Smooth muscle cell (in vitro differentiated cells): ENCODE measurements around the gene NOSIP. TPM values are rescaled to one million over a fixed set of nuclear protein-coding genes. Genes with fewer than 3 reads are reported as not detected.

Experiments
- DNase-seq: peaks from one replicate; lab custom pipeline; 2025; ENCODE audit not compliant: unreplicated experiment; lab: John Stamatoyannopoulos, UW
- H2AFZ ChIP-seq: fragments of 200-600 bp; sonication (generic); 2 replicates; pipeline ENCODE4 v1.6.0; 2016; ENCODE audit warnings: antibody characterized with exemption, low read depth, mild to moderate bottlenecking
- H3F3A ChIP-seq: fragments of 200-600 bp; sonication (generic); 2 replicates; pipeline ENCODE4 v1.6.0; 2017; ENCODE audit warnings: antibody characterized with exemption, low read depth
- H3K27ac ChIP-seq: fragments of 200-600 bp; sonication (generic); 2 replicates; pipeline ENCODE4 v1.5.1; 2016; ENCODE audit warnings: low read depth, mild to moderate bottlenecking
- H3K27me3 ChIP-seq: fragments of 200-600 bp; sonication (generic); 2 replicates; pipeline ENCODE4 v1.6.1; 2016; ENCODE audit warnings: low read depth, mild to moderate bottlenecking
- H3K36me3 ChIP-seq: fragments of 200-600 bp; sonication (generic); 2 replicates; pipeline ENCODE4 v1.5.1; 2016; ENCODE audit warnings: low read depth
- H3K4me1 ChIP-seq: fragments of 200-600 bp; sonication (generic); 2 replicates; pipeline ENCODE4 v1.5.1; 2016; ENCODE audit warnings: low read depth
- H3K4me2 ChIP-seq: fragments of 200-600 bp; sonication (generic); 2 replicates; pipeline ENCODE4 v1.6.0; 2016; ENCODE audit warnings: mild to moderate bottlenecking
- H3K4me3 ChIP-seq: fragments of 200-600 bp; sonication (generic); 2 replicates; pipeline ENCODE4 v1.5.1; 2016; ENCODE audit warnings: mild to moderate bottlenecking
- H3K79me2 ChIP-seq: fragments of 200-600 bp; sonication (generic); 2 replicates; pipeline ENCODE4 v1.6.0; 2016; ENCODE audit warnings: low read depth, mild to moderate bottlenecking
- H3K9ac ChIP-seq: fragments of 200-600 bp; sonication (generic); 2 replicates; pipeline ENCODE4 v1.6.0; 2016; ENCODE audit warnings: low read depth
- H3K9me3 ChIP-seq: fragments of 200-600 bp; sonication (generic); replicated peaks from 2 replicates; pipeline ENCODE4 v1.5.1; 2016; ENCODE audit warnings: low read depth
- H4K20me1 ChIP-seq: fragments of 200-600 bp; sonication (generic); 2 replicates; pipeline ENCODE4 v1.6.0; 2016; ENCODE audit warnings: low read depth
- CTCF ChIP-seq: fragments of 200-600 bp; sonication (generic); IDR thresholded peaks from 2 replicates; pipeline ENCODE4 v1.5.1; 2017; ENCODE audit warnings: borderline replicate concordance, mild to moderate bottlenecking, antibody characterized with exemption; ENCODE audit not compliant: insufficient read depth, poor library complexity, severe bottlenecking
- WGBS: methylation state at CpG from one replicate; pipeline ENCODE4 v1.1.7; 2016; ENCODE audit warnings: low lambda C conversion rate; 5-methylcytosine and 5-hydroxymethylcytosine counted together
- polyA plus RNA-seq: library from polyadenylated mRNA; unstranded; fragments of >200 nt; fragmentation: Nextera tagmentation; extraction: Ambion mirVana; gene quantifications from 2 replicates; pipeline ENCODE4 v1.2.1, GENCODE V29; 2016
- total RNA-seq: library from RNA; depleted of rRNA; stranded (reverse); fragments of >200 nt; gene quantifications from 2 replicates; pipeline ENCODE4 v1.2.3, GENCODE V29; 2014

NOSIP gene
- total and polyA plus RNA-seq, 2 experiments from 2014 or later: 45.0 to 95.7 TPM

GRCh38 chr19:49594157-49594992 is 14.0 kb upstream of the NOSIP start:
- no peak for DNase-seq
- no peaks in the 10 kb centered on the region for H3K36me3 ChIP-seq
- no peaks in the 10 kb centered on the region for H3K27me3 ChIP-seq
- TF ChIP-seq CTCF: no peak
- H3K4me2 ChIP-seq: peak overlapping the region; percentile 95
- no peak overlapping the region for H3K27ac ChIP-seq
- no peak overlapping the region for H3K4me3 ChIP-seq
- peaks cover 47% of the 10 kb centered on the region for H4K20me1 ChIP-seq
- no peak overlapping the region for H3K9ac ChIP-seq
- no peak overlapping the region for H2AFZ ChIP-seq
- WGBS: 95% methylated on average over 23 of the region's 35 CpGs
- H3K9me3 ChIP-seq: no peaks in the 10 kb centered on the region
- H3F3A ChIP-seq: peaks cover 8% of the 10 kb centered on the region
- H3K79me2 ChIP-seq: peaks cover 43% of the 10 kb centered on the region
- no peaks in the 10 kb centered on the region for H3K4me1 ChIP-seq

GRCh38 chr19:49593233-49594113 is 13.1 kb upstream of the NOSIP start:
- H4K20me1 ChIP-seq: peaks cover 39% of the 10 kb centered on the region
- H3K27me3 ChIP-seq: no peaks in the 10 kb centered on the region
- H2AFZ ChIP-seq: no peak overlapping the region
- H3K4me3 ChIP-seq: peak overlapping the region; percentile 85
- peak overlapping the region; percentile 35 for H3K27ac ChIP-seq
- H3K9ac ChIP-seq: no peak overlapping the region
- H3K4me2 ChIP-seq: peak overlapping the region; percentile 95
- H3K79me2 ChIP-seq: peaks cover 34% of the 10 kb centered on the region
- no peaks in the 10 kb centered on the region for H3K36me3 ChIP-seq
- peaks cover 8% of the 10 kb centered on the region for H3F3A ChIP-seq
- no peaks in the 10 kb centered on the region for H3K4me1 ChIP-seq
- DNase-seq: peak; percentile 73
- no peak for TF ChIP-seq CTCF
- no peaks in the 10 kb centered on the region for H3K9me3 ChIP-seq
- WGBS: 22% methylated on average over 10 of the region's 27 CpGs

- peaks cover 31% of the 10 kb centered on the region for H3K79me2 ChIP-seq
- no peaks in the 10 kb centered on the region for H3K4me1 ChIP-seq
- H3K36me3 ChIP-seq: no peaks in the 10 kb centered on the region
- peak overlapping the region; percentile 68 for H3K9ac ChIP-seq
- H3K27ac ChIP-seq: peak overlapping the region; percentile 35
- no peaks in the 10 kb centered on the region for H3K9me3 ChIP-seq
- H3K4me2 ChIP-seq: peak overlapping the region; percentile 95
- no peak for TF ChIP-seq CTCF
- H3F3A ChIP-seq: peaks cover 8% of the 10 kb centered on the region
- H4K20me1 ChIP-seq: peaks cover 35% of the 10 kb centered on the region
- H2AFZ ChIP-seq: no peak overlapping the region
- 3% methylated on average over 28 of the region's 28 CpGs for WGBS
- no peak for DNase-seq
- H3K4me3 ChIP-seq: peak overlapping the region; percentile 85
- no peaks in the 10 kb centered on the region for H3K27me3 ChIP-seq
These were observed 12.3 kb upstream of the NOSIP start for GRCh38 chr19:49592486-49593232.
